H54 (cell line): ENCODE measurements around the gene SNX20.
A peak's percentile ranks its signal among the peaks of the same experiment; 100 is the strongest.

ENCODE experiments used
- DNase-seq: peaks from one replicate; pipeline ENCODE4 v3.0.0; 2011; ENCODE audit warnings: low spot score, mixed read lengths; ENCODE audit not compliant: insufficient read length
- FAIRE-seq: peaks from 3 replicates; lab custom pipeline; 2011; peaks lifted over from hg19 to GRCh38; lab: Jason Lieb, UNC
- POLR2A ChIP-seq: IDR thresholded peaks from 2 replicates; pipeline ENCODE4 v1.6.1; 2011; ENCODE audit warnings: low read depth, mild to moderate bottlenecking, low read length

SNX20 gene

DNA sequence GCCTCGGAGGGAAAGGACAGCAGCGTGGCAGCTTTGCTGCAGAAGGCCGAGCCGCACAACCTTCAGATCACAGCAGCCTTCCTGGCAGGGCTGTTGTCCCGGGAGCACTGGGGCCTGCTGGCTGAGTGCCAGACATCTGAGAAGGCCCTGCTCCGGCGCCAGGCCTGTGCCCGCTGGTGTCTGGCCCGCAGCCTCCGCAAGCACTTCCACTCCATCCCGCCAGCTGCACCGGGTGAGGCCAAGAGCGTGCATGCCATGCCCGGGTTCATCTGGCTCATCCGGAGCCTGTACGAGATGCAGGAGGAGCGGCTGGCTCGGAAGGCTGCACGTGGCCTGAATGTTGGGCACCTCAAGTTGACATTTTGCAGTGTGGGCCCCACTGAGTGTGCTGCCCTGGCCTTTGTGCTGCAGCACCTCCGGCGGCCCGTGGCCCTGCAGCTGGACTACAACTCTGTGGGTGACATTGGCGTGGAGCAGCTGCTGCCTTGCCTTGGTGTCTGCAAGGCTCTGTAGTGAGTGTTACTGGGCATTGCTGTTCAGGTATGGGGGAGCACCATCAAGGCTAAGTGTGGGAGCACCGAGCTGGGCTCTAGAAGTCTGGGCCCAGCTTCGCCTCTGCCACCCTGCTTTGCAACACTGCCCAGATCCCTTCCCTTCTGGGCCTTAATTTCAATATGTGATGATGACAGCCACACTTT is 30.9 kb upstream of the SNX20 start:
- TF ChIP-seq POLR2A: no peak
- DNase-seq: no peak
- no peak for FAIRE-seq

DNA sequence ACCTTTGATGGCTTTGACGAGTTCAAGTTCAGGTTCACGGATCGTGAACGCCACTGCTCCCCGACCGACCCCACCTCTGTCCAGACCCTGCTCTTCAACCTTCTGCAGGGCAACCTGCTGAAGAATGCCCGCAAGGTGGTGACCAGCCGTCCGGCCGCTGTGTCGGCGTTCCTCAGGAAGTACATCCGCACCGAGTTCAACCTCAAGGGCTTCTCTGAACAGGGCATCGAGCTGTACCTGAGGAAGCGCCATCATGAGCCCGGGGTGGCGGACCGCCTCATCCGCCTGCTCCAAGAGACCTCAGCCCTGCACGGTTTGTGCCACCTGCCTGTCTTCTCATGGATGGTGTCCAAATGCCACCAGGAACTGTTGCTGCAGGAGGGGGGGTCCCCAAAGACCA is 29.9 kb upstream of the SNX20 start:
- no peak for TF ChIP-seq POLR2A
- no peak for DNase-seq
- no peak for FAIRE-seq

DNA sequence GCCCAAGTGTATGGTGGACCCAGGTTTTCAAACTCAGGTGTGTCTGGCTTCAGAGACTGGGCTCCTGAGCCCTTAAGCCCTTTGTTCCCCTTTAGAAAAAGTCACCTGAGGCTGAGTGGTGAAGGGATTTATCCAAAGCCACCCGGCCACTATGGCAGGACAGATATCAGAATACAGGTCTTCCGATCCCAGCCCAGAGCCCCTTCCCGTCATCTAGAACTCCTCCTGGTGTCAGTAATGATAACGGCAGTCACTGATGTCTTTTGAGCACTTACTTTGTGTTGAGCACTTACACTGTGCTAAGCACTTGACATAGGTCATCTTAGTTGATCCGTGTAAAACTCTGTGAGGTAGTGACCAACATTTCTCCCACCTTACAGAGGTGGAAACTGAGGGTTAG is 28.9 kb upstream of the SNX20 start:
- no peak for DNase-seq
- FAIRE-seq: no peak
- TF ChIP-seq POLR2A: no peak

DNA sequence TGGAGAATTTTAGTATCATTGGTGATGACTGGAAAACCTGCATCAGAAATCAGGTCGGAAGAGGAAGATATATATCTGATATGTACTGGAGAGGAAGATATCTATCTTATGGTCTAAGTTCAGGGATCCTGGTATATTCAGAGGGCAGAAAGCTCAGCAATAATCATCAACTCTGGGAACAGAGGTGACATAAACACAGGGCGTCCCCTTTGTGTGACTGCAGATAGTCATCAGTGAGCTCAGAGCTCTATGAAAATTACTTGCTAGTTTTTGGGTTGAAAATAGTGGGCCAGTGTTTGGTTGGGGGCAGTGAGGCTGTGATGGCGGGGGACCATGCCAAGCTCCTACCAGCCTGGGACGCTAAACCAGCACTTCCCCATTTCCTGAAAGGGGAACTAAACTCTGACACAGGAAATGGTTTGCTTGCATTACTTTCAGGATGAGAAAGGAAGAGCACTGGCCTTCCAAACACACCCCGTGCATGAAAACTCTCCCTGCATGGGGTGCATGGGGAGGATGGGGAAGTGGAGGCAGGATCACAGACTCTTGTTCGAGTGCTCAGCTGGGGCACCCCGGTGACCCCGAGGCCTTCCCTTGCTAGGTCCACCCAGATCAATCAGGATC is 28.1 kb upstream of the SNX20 start:
- no peak for FAIRE-seq
- no peak for TF ChIP-seq POLR2A
- no peak for DNase-seq

DNA sequence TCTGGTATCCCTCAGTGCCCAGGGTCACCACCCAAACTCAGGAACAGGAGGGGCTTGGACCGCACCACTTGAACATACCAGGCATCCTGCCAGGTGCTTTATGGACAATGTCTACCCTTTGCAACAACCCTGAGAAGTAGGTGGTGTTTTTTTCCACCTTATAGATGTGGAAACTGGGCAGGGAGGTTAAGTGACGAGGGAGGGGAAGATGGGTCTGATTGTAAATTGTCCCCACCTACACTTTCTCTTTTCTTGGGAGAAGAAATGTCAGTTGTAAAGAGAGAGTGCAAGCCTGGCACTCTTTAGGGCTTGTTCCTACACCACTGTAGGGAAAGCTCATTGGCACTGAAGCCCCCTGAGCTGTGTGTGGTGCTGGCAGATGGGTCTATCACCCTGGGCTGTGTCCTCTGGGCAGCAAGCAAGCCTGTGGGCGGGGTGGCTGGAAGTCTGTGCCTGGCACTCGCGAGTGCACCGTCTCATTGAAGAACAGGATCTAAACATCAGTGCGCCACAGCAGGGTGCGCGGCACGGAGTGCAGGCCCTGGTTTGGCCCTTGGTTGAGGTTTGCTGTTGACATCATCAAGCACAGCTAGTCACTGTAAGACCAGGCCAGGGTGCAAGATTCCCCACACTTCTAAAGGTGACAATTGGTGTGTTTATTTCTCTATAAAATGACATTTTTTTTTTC is 27.4 kb upstream of the SNX20 start:
- DNase-seq (no peak), FAIRE-seq (no peak)
- no peak for TF ChIP-seq POLR2A

DNA sequence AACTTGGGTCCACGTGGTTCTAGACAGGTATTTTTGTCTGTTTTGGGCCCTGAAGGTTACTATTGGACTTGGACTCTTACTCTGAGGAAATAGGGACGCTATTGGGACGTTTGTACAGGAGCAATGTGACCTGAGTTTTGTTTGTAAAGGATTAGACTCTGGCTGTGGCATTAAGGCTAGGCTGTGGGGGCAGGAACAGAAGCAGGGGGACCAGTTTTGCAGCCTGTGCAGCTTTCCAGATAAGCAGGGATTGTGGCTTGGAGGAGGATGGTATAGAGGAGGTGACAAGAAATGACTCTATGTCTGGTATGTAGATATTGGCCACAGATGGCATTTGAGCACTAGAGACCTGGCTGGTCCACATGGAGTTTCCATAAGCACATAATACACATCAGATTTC is 25.1 kb upstream of the SNX20 start:
- FAIRE-seq (no peak), DNase-seq (no peak)
- no peak for TF ChIP-seq POLR2A

DNA sequence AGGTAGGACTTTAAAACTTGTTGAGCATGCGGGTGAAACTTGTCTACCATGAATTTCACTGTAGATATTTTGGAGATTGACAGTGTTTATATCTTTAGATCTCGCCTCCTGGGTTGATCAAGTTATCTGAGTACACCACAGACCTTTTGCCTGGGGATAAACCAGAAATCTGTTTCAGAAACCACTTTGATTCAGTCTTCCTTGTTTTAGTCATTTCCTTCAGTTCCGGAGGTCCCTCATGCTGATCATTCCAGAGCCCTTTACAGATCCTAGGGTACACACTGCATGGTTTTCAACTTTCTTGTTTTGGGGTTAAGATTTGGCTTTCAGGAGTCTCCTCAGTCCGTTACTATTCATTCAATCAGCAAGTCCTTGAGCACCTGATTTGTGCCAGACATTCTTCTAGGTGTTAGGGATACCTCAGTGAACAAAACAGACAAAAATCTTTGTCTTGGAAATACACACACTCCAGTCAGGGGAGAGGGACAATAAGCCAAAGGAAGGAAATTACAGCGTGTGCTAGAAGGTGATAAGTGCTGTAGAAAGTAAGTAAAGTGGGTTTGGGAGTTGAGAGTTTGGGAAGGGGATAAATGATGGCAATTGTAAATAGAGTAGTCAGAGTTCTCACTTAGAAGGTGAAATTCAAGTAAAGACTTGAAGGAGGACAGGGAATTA is 24.5 kb upstream of the SNX20 start:
- no peak for FAIRE-seq
- no peak for DNase-seq
- TF ChIP-seq POLR2A: no peak

DNA sequence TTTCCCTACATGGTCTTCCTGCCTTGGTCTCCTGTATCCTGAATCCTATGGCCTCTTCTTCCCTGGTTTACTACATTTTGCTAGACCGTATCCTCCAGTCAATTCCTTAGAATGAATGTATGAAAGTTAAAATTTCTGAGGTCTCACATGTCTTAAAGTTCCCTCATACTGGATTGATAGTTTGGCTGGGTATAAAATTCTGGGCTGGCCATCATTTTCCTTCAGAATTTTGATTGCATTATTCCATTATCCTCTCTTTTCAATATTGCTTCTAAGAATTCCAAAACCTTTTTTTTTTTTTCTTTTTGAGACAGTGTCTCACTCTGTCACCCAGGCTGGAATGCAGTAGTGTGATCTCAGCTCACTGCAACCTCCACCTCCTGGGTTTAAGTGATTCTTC is 23.1 kb upstream of the SNX20 start:
- TF ChIP-seq POLR2A: no peak
- DNase-seq: no peak
- no peak for FAIRE-seq

DNA sequence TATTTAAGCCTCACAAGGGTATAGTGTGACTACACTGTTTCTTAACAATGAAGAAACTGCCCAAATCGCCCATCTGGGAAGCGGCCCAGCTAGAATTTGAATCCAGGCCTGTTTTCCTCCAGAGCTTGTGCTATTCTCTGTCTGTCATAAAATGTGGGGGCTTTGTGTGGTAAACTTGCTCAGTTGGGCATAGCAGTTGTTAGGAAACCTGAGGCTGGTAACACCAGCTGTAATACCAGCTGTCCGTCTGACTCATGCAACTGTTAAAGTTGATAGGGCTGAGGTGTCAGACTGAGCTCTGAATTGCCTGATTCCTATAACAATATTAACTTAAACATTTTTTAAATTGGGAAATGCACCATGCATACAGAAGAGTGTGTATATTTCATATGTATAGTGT is 21.6 kb upstream of the SNX20 start:
- TF ChIP-seq POLR2A: no peak
- no peak for FAIRE-seq
- DNase-seq: no peak

DNA sequence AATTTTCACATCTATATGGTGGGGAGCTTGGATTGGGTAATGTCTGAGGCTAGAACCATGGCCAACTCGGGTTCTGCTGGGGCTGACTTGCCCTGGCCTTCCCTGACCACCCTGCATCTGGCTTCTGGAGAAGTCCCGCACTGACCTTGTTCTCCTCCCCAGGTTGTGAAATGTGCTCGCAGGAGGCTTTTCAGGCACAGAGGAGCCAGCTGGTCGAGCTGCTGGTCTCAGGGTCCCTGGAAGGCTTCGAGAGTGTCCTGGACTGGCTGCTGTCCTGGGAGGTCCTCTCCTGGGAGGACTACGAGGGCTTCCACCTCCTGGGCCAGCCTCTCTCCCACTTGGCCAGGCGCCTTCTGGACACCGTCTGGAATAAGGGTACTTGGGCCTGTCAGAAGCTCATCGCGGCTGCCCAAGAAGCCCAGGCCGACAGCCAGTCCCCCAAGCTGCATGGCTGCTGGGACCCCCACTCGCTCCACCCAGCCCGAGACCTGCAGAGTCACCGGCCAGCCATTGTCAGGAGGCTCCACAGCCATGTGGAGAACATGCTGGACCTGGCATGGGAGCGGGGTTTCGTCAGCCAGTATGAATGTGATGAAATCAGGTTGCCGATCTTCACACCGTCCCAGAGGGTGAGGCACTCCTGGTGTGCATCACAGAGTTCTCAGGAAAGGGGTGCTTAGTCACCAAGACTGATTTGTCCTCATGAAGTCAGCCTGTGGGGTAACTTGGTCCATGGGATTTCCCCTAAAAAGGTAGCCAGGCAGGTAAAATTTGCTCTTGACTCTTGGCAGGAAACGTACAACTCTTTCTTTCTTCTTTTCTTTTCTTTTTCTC is 18.4 kb upstream of the SNX20 start:
- TF ChIP-seq POLR2A: no peak
- FAIRE-seq (no peak), DNase-seq (no peak)

DNA sequence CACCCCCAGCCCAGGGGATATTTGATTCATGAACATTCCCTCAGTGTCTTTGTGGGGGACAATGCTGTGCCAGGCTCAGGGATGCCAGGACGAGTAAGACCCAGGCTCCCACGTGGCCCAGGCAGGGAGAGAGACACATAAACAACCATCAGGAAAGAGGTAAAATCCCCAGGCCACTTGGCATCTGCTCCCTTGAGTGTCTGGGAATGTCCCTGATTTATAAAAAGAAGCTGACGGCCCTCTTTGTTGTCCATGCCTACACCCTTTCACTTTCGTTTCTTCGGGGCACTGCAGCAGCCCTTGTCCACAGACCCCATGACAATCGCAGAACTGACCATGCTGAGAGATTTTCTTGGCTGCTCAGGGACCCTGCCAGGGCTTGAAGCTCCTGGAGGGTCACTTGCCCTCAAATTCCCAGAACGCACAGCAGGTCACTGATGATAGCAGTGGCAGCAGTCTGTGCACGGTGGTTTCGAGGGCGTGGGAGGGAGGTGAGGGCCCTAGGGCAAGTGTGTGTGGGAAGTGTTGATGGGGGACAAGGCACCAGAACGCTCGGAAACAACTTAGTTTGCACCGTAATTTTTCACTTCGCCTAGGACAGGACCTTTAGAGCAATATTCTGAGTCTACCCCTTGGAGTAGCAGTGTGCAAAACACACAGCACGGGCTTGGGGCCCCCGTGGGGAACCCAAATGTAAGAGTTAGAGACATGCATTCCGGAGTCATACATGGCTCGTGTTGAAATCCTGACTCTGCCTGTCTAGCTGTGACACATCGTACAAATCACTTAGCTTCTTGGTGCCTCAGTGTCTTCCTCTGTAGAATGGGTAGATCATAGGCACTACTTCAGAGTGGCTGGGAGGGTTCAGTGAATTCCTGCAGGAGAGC is 17.0 kb upstream of the SNX20 start:
- FAIRE-seq (no peak), DNase-seq (no peak)
- no peak for TF ChIP-seq POLR2A

DNA sequence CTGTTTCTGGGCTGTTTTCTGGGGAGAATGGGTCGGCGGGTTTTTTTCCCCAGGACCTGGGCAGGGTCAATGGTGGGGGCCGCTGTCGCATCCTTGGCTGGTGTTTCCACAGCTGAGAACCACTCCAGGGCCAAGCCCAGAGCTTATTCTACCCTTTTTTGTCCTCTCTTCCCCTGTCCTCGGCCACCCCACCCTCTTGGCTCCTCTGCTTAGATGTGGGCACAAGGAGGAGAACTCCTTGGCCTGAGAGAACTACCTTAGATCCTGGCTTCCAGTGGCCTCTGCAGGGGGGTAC is 16.3 kb upstream of the SNX20 start:
- no peak for FAIRE-seq
- no peak for TF ChIP-seq POLR2A
- no peak for DNase-seq

DNA sequence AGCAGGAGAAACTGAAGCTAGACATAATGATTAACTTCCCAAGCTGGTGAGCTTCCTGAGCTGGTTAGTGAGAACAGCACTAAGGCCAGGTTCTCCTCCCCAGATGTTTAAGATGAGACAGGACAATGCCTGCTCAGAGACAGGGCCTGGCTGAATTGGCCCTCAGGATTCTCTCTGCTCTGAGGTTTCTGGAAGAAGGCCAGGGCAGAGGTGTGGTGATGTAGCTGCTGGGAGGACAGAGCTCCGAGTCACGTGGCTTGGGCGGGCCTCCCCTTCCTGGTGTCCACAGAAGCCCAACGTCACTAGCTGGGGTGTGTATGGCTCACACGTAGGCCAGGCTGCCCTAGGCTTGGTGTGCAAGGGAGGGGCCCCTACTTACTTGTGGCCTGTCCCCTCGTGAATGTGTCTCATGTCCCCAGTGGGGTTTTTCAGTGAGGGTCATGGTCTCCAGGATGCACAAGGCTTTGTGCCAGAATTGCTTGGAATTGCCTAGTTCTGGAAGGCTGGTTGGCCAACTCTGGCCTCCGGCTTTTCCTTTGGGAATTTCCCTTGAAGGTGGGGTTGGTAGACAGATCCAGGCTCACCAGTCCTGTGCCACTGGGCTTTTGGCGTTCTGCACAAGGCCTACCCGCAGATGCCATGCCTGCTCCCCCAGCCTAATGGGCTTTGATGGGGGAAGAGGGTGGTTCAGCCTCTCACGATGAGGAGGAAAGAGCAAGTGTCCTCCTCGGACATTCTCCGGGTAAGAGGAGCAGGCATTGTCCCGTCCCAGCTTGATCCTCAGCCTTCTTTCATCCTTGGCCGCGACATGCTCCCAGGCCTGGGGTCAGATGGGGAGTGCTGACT is 15.7 kb upstream of the SNX20 start:
- no peak for TF ChIP-seq POLR2A
- DNase-seq (peak; percentile 81), FAIRE-seq (no peak)
